K562 (cell line): ENCODE data around the gene ZCCHC3. TPM values are rescaled to one million over a fixed set of nuclear protein-coding genes. Genes with fewer than 3 reads are reported as not detected.

ENCODE experiments used
- BRD9 ChIP-seq: fragments of 450-650 bp; IDR thresholded peaks from 2 replicates; pipeline ENCODE4 v1.6.1; 2018; ENCODE audit warnings: low read depth; ENCODE audit not compliant: partially characterized antibody
- CXXC5 ChIP-seq: fragments of 250-450 bp; sonication (Bioruptor Pico); IDR thresholded peaks from 2 replicates; pipeline ENCODE4 v1.8.0; 2022; ENCODE audit warnings: inconsistent platforms, mild to moderate bottlenecking, moderate library complexity
- HLTF ChIP-seq: fragments of 450-650 bp; IDR thresholded peaks from 2 replicates; pipeline ENCODE4 v1.6.1; 2016
- ILF3 ChIP-seq: fragments of 450-650 bp; IDR thresholded peaks from 2 replicates; pipeline ENCODE4 v1.6.1; 2018; ENCODE audit warnings: antibody characterized with exemption, mild to moderate bottlenecking, moderate library complexity, borderline replicate concordance
- KLF1 ChIP-seq: fragments of 450-650 bp; IDR thresholded peaks from 2 replicates; pipeline ENCODE4 v1.6.1; 2016; ENCODE audit warnings: missing genetic modification characterization, missing compliant biosample characterization
- LCOR ChIP-seq: sonication (generic); formaldehyde crosslinking; IDR thresholded peaks from 2 replicates; pipeline ENCODE4 v1.8.0; 2022; ENCODE audit warnings: mild to moderate bottlenecking, missing genetic modification reagents
- NONO ChIP-seq, 2 experiments: fragments of 200-400 bp in 1 of 2; fragments of 450-650 bp in 1 of 2; formaldehyde crosslinking in 1 of 2; IDR thresholded peaks; 2 replicates each; pipeline ENCODE4 v1.6.1; 2017; ENCODE audit warnings: low read depth in 2 of 2, mild to moderate bottlenecking in 2 of 2, moderate library complexity in 2 of 2, low read length in 1 of 2
- PHF21A ChIP-seq: fragments of 450-650 bp; IDR thresholded peaks from 2 replicates; pipeline ENCODE4 v1.6.1; 2017; ENCODE audit warnings: low read depth, borderline replicate concordance
- RCOR1 ChIP-seq, 2 experiments: IDR thresholded peaks; 2 replicates each; pipeline ENCODE4 v1.6.1; 2012; ENCODE audit warnings: low read depth in 2 of 2, low read length in 2 of 2, borderline replicate concordance in 1 of 2, improper control_type of control experiment in 1 of 2
- RFX5 ChIP-seq: IDR thresholded peaks from 2 replicates; pipeline ENCODE4 v1.6.1; 2011; ENCODE audit warnings: low read depth, mild to moderate bottlenecking, improper control_type of control experiment, low read length
- SAFB ChIP-seq: fragments of 200-400 bp; formaldehyde crosslinking; IDR thresholded peaks from 2 replicates; pipeline ENCODE4 v1.6.1; 2017; ENCODE audit warnings: low read depth, low read length, borderline replicate concordance
- SMAD4 ChIP-seq: fragments of 250-450 bp; sonication (Bioruptor Pico); conservative IDR thresholded peaks from 2 replicates; pipeline ENCODE4 v1.8.0; 2021; ENCODE audit warnings: inconsistent platforms, mild to moderate bottlenecking, moderate library complexity
- TARDBP ChIP-seq: fragments of 450-650 bp; IDR thresholded peaks from 2 replicates; pipeline ENCODE4 v1.6.1; 2016
- ZNF174 ChIP-seq: fragments of 250-450 bp; sonication (Bioruptor Pico); IDR thresholded peaks from 2 replicates; pipeline ENCODE4 v1.4.0; 2020; ENCODE audit warnings: mild to moderate bottlenecking
- ZNF766 ChIP-seq: fragments of 200-800 bp; sonication (Bioruptor generic); conservative IDR thresholded peaks from 2 replicates; pipeline ENCODE4 v1.6.1; 2016; ENCODE audit warnings: missing genetic modification characterization, missing compliant biosample characterization
- ZSCAN32 ChIP-seq: fragments of 450-650 bp; formaldehyde crosslinking; IDR thresholded peaks from 2 replicates; pipeline ENCODE4 v1.4.0; 2020; ENCODE audit warnings: mild to moderate bottlenecking, moderate library complexity
- polyA plus RNA-seq, 8 experiments: library from polyadenylated mRNA; depleted of rRNA in 4 of 8; stranded (reverse) in 5 of 8; unstranded in 3 of 8; fragments of >200 nt; fragmentation: Nextera tagmentation in 2 of 8; fragmentation: Illumina TruSeq in 1 of 8; extraction: Ambion mirVana in 2 of 8; extraction: Trizol in 1 of 8; gene quantifications; 2 replicates each; pipeline versions ENCODE4 v1.2.1 to v1.2.3, GENCODE V29; 2011 to 2014; ENCODE audit warnings: inconsistent platforms in 1 of 8, missing spikeins in 1 of 8
- total RNA-seq, 7 experiments: library from RNA; depleted of rRNA in 6 of 7; stranded (reverse); fragments of >200 nt in 6 of 7; fragmentation: Illumina TruSeq in 2 of 7; extraction: Trizol in 2 of 7; gene quantifications; 2 replicates each; pipeline versions ENCODE4 v1.2.1 to v1.2.3, GENCODE V29; 2011 to 2021; ENCODE audit warnings: low replicate concordance in 1 of 7
- TF ChIP-seq, protein P1 (sequence below), 2 experiments: fragments of 200-800 bp in 1 of 2; sonication (Bioruptor generic) in 1 of 2; sonication (generic) in 1 of 2; formaldehyde crosslinking in 1 of 2; IDR thresholded peaks in 1 of 2; conservative IDR thresholded peaks in 1 of 2; 2 replicates each; pipeline versions ENCODE4 v1.5.0 to v1.6.1; 2016 to 2020; ENCODE audit warnings: missing compliant biosample characterization in 1 of 2, missing genetic modification characterization in 1 of 2, missing genetic modification reagents in 1 of 2
- TF ChIP-seq, protein P2 (sequence below): fragments of 150-350 bp; IDR thresholded peaks from 2 replicates; pipeline ENCODE4 v1.6.1; 2014; ENCODE audit warnings: low read depth, mild to moderate bottlenecking, low read length, borderline replicate concordance
- TF ChIP-seq, protein P3 (sequence below): fragments of 450-650 bp; formaldehyde crosslinking; IDR thresholded peaks from 2 replicates; pipeline ENCODE4 v1.4.0; 2022; ENCODE audit warnings: missing genetic modification characterization

Gene ZCCHC3
- total and polyA plus RNA-seq, 9 of the 15 experiments (the other 6 are each of a cell fraction or from before 2014, with no cell fraction given), result 2.8 to 23.3 (median 16.5) TPM

DNA sequence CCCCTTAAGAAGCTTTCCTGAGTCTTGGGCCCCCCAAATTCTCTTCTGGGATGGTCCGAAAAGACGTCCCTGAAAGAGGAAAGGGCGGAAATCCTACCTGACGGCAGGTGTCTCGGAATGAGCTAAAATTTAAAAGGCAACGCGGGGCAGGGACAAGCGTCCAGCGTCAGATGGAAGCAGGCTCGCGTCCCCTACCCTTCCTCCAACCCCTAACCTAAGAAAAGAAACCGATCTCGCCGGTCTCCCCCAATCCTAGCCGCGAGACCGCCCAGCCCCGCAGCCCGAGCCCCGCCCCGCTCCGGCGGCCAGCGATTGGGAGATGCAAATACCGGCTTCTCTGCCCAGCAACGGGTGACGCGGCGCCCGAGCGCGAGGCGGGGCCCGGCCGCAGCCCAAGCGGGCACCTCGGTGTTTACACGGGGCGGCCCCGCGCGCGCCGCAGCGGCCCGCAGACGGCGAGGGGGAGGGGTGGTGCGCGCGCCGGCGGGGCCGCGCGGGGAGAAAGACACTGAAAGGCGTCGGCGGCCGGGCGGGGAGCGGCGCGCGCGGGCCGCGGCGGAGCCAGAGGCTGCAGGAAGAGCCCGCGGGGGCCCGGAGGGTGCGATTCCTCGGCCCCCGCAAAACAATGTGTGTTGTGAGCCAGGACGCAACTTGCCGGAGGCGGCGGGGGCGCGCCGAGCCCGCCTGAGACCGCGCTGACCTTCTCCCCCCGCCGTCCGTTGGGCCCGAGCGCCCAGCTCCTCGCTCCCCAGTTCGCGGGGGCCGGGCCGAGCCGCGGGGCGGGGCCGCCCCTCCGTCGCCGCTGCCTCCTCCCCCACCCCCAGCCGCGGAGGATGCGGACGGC, 27.9 kb downstream of the ZCCHC3 start, which contains the start of gene SOX12 (continued):
- no peak for TF ChIP-seq PHF21A
- no peak for TF ChIP-seq ZSCAN32 (CRISPR knock-in tag)
- TF ChIP-seq KLF1 (tag), result no peak
- no peak for TF ChIP-seq ZNF174 (CRISPR knock-in tag)
- peak; percentile 82 for TF ChIP-seq ZNF766 (CRISPR knock-in tag)
- TF ChIP-seq, protein P1, sequence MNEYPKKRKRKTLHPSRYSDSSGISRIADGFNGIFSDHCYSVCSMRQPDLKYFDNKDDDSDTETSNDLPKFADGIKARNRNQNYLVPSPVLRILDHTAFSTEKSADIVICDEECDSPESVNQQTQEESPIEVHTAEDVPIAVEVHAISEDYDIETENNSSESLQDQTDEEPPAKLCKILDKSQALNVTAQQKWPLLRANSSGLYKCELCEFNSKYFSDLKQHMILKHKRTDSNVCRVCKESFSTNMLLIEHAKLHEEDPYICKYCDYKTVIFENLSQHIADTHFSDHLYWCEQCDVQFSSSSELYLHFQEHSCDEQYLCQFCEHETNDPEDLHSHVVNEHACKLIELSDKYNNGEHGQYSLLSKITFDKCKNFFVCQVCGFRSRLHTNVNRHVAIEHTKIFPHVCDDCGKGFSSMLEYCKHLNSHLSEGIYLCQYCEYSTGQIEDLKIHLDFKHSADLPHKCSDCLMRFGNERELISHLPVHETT (CRISPR knock-in tag; conservative IDR thresholded peaks at IDR 0.05 in 1 of 2, IDR thresholded peaks at IDR 0.05 in 1 of 2), result peak in 1 of 2 experiments; percentile 56; a peak in 1 of 4 replicates
- no peak for TF ChIP-seq TARDBP
- TF ChIP-seq, protein P2, sequence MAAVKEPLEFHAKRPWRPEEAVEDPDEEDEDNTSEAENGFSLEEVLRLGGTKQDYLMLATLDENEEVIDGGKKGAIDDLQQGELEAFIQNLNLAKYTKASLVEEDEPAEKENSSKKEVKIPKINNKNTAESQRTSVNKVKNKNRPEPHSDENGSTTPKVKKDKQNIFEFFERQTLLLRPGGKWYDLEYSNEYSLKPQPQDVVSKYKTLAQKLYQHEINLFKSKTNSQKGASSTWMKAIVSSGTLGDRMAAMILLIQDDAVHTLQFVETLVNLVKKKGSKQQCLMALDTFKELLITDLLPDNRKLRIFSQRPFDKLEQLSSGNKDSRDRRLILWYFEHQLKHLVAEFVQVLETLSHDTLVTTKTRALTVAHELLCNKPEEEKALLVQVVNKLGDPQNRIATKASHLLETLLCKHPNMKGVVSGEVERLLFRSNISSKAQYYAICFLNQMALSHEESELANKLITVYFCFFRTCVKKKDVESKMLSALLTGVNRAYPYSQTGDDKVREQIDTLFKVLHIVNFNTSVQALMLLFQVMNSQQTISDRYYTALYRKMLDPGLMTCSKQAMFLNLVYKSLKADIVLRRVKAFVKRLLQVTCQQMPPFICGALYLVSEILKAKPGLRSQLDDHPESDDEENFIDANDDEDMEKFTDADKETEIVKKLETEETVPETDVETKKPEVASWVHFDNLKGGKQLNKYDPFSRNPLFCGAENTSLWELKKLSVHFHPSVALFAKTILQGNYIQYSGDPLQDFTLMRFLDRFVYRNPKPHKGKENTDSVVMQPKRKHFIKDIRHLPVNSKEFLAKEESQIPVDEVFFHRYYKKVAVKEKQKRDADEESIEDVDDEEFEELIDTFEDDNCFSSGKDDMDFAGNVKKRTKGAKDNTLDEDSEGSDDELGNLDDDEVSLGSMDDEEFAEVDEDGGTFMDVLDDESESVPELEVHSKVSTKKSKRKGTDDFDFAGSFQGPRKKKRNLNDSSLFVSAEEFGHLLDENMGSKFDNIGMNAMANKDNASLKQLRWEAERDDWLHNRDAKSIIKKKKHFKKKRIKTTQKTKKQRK, result no peak
- TF ChIP-seq, protein P3, sequence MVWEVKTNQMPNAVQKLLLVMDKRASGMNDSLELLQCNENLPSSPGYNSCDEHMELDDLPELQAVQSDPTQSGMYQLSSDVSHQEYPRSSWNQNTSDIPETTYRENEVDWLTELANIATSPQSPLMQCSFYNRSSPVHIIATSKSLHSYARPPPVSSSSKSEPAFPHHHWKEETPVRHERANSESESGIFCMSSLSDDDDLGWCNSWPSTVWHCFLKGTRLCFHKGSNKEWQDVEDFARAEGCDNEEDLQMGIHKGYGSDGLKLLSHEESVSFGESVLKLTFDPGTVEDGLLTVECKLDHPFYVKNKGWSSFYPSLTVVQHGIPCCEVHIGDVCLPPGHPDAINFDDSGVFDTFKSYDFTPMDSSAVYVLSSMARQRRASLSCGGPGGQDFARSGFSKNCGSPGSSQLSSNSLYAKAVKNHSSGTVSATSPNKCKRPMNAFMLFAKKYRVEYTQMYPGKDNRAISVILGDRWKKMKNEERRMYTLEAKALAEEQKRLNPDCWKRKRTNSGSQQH (CRISPR knock-in tag), result no peak
- no peak for TF ChIP-seq BRD9
- TF ChIP-seq NONO (IDR thresholded peaks at IDR 0.05; ENCODE audit: low read depth in 2 of 2, low read length in 1 of 2), result peak; percentile 52 to 73; a peak in 2 of 4 replicates
- no peak for TF ChIP-seq LCOR (CRISPR knock-in tag)
- peak; percentile 93 for TF ChIP-seq SMAD4
- no peak for TF ChIP-seq HLTF
- TF ChIP-seq RFX5, result peak; percentile 99
- no peak for TF ChIP-seq RCOR1 (IDR thresholded peaks at IDR 0.05; ENCODE audit: borderline replicate concordance in 1 of 2, low read depth in 2 of 2, low read length in 2 of 2)
- peak; percentile 94 for TF ChIP-seq CXXC5 (CRISPR knock-in tag)
- no peak for TF ChIP-seq SAFB
- 0 out of 2 replicates have a peak, but pooled peaks have one; percentile 60 for TF ChIP-seq ILF3
